SK-N-SH (cell line): ENCODE measurements around the gene ELN.

Experiments used
- CHD2 ChIP-seq: fragments of 150-350 bp; IDR thresholded peaks from 2 replicates; pipeline ENCODE4 v1.6.1; 2018; ENCODE audit warnings: low read length; ENCODE audit not compliant: partially characterized antibody
- EZH2phosphoT487 ChIP-seq: fragments of 200-600 bp; sonication (generic); IDR thresholded peaks from 2 replicates; pipeline ENCODE4 v1.6.1; 2017; ENCODE audit warnings: low read depth, mixed run types, mild to moderate bottlenecking, antibody characterized with exemption, moderate library complexity, borderline replicate concordance
- MEF2A ChIP-seq: IDR thresholded peaks from 2 replicates; pipeline ENCODE4 v1.4.0; 2012; ENCODE audit warnings: low read depth, borderline replicate concordance
- TAF1 ChIP-seq: IDR thresholded peaks from 2 replicates; pipeline ENCODE4 v1.6.1; 2012; ENCODE audit warnings: low read depth, mild to moderate bottlenecking, low read length, moderate library complexity, borderline replicate concordance
- TF ChIP-seq, protein P1 (sequence below): fragments of 200-600 bp; sonication (generic); IDR thresholded peaks from 2 replicates; pipeline ENCODE4 v1.6.1; 2017; ENCODE audit warnings: antibody characterized with exemption, mild to moderate bottlenecking, moderate library complexity

DNA sequence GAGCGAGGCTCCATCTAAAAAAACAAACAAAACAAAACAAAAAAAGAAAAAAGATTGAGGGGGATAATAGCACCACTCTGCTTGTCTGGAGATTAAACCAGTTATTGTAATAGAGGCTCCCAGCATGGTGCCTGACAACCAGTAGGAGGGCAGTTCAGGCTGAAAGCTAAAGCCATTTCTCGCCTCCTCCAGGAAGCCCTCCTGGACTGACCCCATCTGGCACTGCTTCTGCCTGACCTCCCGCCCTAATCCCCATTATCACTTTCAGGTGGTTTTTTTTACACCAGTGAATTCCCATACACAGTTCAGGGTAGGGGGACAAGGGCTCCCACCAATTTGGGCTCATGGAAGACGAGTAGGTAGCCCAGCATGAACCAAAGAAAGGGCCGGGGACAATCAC, 8.8 kb upstream of the ELN start:
- no peak for TF ChIP-seq MEF2A
- TF ChIP-seq TAF1, result no peak
- no peak for TF ChIP-seq EZH2phosphoT487
- TF ChIP-seq CHD2, result no peak
- TF ChIP-seq, protein P1, sequence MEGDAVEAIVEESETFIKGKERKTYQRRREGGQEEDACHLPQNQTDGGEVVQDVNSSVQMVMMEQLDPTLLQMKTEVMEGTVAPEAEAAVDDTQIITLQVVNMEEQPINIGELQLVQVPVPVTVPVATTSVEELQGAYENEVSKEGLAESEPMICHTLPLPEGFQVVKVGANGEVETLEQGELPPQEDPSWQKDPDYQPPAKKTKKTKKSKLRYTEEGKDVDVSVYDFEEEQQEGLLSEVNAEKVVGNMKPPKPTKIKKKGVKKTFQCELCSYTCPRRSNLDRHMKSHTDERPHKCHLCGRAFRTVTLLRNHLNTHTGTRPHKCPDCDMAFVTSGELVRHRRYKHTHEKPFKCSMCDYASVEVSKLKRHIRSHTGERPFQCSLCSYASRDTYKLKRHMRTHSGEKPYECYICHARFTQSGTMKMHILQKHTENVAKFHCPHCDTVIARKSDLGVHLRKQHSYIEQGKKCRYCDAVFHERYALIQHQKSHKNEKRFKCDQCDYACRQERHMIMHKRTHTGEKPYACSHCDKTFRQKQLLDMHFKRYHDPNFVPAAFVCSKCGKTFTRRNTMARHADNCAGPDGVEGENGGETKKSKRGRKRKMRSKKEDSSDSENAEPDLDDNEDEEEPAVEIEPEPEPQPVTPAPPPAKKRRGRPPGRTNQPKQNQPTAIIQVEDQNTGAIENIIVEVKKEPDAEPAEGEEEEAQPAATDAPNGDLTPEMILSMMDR, result no peak
